ENCODE data around the gene DNAJC10.

Gene DNAJC10

DNA sequence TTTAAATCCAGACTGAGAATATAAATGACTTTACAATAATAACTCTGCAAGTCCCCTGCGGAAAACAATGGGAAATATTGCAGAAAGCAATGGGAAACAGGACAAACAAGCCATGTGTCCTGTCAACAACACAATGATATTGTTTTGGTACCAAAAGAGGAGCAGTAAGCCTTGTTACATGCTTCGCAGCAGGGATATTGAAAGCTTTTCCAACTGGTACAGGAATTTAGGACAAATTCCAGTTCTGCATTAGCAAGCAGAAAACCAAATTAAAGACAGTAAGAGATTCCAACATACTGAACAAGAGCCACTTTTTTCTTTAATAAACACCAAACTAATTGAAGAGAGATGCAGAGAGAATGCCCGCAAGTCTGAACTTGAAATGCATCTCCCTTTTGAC is 120.4 kb downstream of the DNAJC10 start:
- no peak overlapping the region for H3K27ac ChIP-seq
- TF ChIP-seq, protein P1, sequence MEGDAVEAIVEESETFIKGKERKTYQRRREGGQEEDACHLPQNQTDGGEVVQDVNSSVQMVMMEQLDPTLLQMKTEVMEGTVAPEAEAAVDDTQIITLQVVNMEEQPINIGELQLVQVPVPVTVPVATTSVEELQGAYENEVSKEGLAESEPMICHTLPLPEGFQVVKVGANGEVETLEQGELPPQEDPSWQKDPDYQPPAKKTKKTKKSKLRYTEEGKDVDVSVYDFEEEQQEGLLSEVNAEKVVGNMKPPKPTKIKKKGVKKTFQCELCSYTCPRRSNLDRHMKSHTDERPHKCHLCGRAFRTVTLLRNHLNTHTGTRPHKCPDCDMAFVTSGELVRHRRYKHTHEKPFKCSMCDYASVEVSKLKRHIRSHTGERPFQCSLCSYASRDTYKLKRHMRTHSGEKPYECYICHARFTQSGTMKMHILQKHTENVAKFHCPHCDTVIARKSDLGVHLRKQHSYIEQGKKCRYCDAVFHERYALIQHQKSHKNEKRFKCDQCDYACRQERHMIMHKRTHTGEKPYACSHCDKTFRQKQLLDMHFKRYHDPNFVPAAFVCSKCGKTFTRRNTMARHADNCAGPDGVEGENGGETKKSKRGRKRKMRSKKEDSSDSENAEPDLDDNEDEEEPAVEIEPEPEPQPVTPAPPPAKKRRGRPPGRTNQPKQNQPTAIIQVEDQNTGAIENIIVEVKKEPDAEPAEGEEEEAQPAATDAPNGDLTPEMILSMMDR (conservative IDR thresholded peaks at IDR 0.05), result no peak

All from VCaP (cell line).